PC-3 (cell line): Measurements from ENCODE around the gene TGIF1. TPM values are rescaled to one million over a fixed set of nuclear protein-coding genes. Genes with fewer than 3 reads are reported as not detected.

Experiments
- ATAC-seq: fragments of 200-7000 bp; cut with Tn5 transposase; 2 replicates; pipeline ENCODE4 v1.9.1; 2020; ENCODE audit warnings: mild to moderate bottlenecking, moderate library complexity
- BruUV-seq: library from RNA; stranded (reverse); fragments of 400-500 nt; replicated peaks from 2 replicates; lab custom pipeline; 2021; lab: Mats Ljungman, UMichigan
- CTCF ChIA-PET: fragments of 300-600 bp; sonication (Branson Sonifier 250); formaldehyde crosslinking; loops from one replicate; lab custom pipeline; 2022; ENCODE audit warnings: antibody characterized with exemption; lab: Charles Lee
- POLR2A ChIA-PET: fragments of 300-600 bp; sonication (Branson Sonifier 250); formaldehyde crosslinking; loops from one replicate; lab custom pipeline; 2022; ENCODE audit warnings: antibody characterized with exemption; ENCODE audit not compliant: unreplicated experiment; lab: Charles Lee
- DNase-seq: peaks from one replicate; pipeline ENCODE4 v3.0.0-alpha.2; 2015
- H2AFZ ChIP-seq: fragments of 300-600 bp; sonication (generic); 2 replicates; pipeline ENCODE4 v1.6.0; 2016; ENCODE audit warnings: antibody characterized with exemption, low read length
- H3F3A ChIP-seq: fragments of 300-600 bp; sonication (generic); one replicate; pipeline ENCODE4 v1.6.0; 2017; ENCODE audit warnings: antibody characterized with exemption, low read length, control low read depth, mild to moderate bottlenecking; ENCODE audit not compliant: unreplicated experiment
- H3K27ac ChIP-seq: fragments of 300-600 bp; sonication (generic); 2 replicates; pipeline ENCODE4 v1.5.1; 2016; ENCODE audit warnings: mild to moderate bottlenecking, low read length
- H3K27me3 ChIP-seq: fragments of 300-600 bp; sonication (generic); 2 replicates; pipeline ENCODE4 v1.6.1; 2016; ENCODE audit warnings: low read length, mixed read lengths
- H3K36me3 ChIP-seq: fragments of 300-600 bp; sonication (generic); 2 replicates; pipeline ENCODE4 v1.6.1; 2016; ENCODE audit warnings: low read depth, mixed run types, low read length, mixed read lengths
- H3K4me1 ChIP-seq: fragments of 300-600 bp; sonication (generic); 2 replicates; pipeline ENCODE4 v1.5.1; 2016; ENCODE audit warnings: low read length; ENCODE audit not compliant: insufficient read depth
- H3K4me2 ChIP-seq: fragments of 300-600 bp; sonication (generic); 2 replicates; pipeline ENCODE4 v1.6.0; 2016; ENCODE audit warnings: low read length
- H3K4me3 ChIP-seq: fragments of 300-600 bp; sonication (generic); 2 replicates; pipeline ENCODE4 v1.5.1; 2016; ENCODE audit warnings: mild to moderate bottlenecking, low read length, mixed read lengths
- H3K79me2 ChIP-seq: fragments of 300-600 bp; sonication (generic); 2 replicates; pipeline ENCODE4 v1.6.1; 2017; ENCODE audit warnings: low read length, mixed read lengths
- H3K9ac ChIP-seq: fragments of 300-600 bp; sonication (generic); 2 replicates; pipeline ENCODE4 v1.6.0; 2016; ENCODE audit warnings: mild to moderate bottlenecking, low read length
- H3K9me2 ChIP-seq: fragments of 300-600 bp; sonication (generic); replicated peaks from 2 replicates; pipeline ENCODE4 v1.6.1; 2016; ENCODE audit warnings: mixed run types, low read length, mixed read lengths
- H3K9me3 ChIP-seq: fragments of 300-600 bp; sonication (generic); 2 replicates; pipeline ENCODE4 v1.6.1; 2016; ENCODE audit warnings: low read length, mixed read lengths
- H4K20me1 ChIP-seq: fragments of 300-600 bp; sonication (generic); 2 replicates; pipeline ENCODE4 v1.6.1; 2016; ENCODE audit warnings: low read length, mixed read lengths
- EZH2 ChIP-seq: fragments of 300-600 bp; sonication (generic); IDR thresholded peaks from one replicate; pipeline ENCODE4 v1.6.1; 2017; ENCODE audit warnings: antibody characterized with exemption, mild to moderate bottlenecking, low read length; ENCODE audit not compliant: unreplicated experiment
- EZH2phosphoT487 ChIP-seq: fragments of 300-600 bp; sonication (generic); IDR thresholded peaks from 2 replicates; pipeline ENCODE4 v1.6.1; 2018; ENCODE audit warnings: mild to moderate bottlenecking, antibody characterized with exemption, low read length, borderline replicate concordance
- intact Hi-C: fragments of 100-400 bp; cut with micrococcal nuclease; formaldehyde crosslinking; loops from 2 replicates; pipeline ENCODE4 v1.9.0; 2023
- total RNA-seq: library from RNA; depleted of rRNA; stranded (reverse); fragments of >200 nt; gene quantifications from 2 replicates; pipeline ENCODE4 v1.2.3, GENCODE V29; 2014
- TF ChIP-seq, protein P1 (sequence below): fragments of 300-600 bp; sonication (generic); conservative IDR thresholded peaks from 2 replicates; pipeline ENCODE4 v1.5.1; 2017; ENCODE audit warnings: antibody characterized with exemption, low read depth, mild to moderate bottlenecking, low read length

Gene TGIF1
- total RNA-seq, 1 experiment from 2014 or later = 114 TPM

DNA sequence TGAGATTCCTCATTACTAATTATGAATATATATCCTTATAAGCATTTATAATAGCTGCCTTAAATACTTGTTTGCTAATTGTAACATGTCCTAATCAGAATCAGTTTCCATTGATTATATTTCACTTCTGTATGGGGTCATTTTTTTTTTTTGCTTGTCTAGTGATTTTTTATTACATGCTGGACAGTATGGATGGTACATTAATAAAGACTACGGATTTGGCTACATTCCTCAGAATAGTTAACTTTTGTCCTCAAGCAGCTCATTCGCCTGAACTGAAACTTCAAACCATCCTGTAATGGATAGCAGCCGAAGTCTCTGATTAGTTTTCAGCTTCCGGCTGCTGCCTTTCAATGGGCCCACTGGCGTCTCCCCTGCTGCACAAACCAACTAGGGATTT lies 11.7 kb downstream of the TGIF1 start:
- Histone ChIP-seq H3F3A (peaks cover 3% of the 10 kb centered on the region), H3K79me2 (peaks cover 32% of the 10 kb centered on the region), H3K4me2 (no peak overlapping the region), H3K4me3 (no peak overlapping the region), H3K9me2 (no peaks in the 10 kb centered on the region), H3K27me3 (no peaks in the 10 kb centered on the region), H3K36me3 (peaks cover 38% of the 10 kb centered on the region), H3K9ac (no peak overlapping the region), H3K9me3 (no peaks in the 10 kb centered on the region), H2AFZ (no peak overlapping the region), H3K27ac (no peak overlapping the region), H4K20me1 (no peaks in the 10 kb centered on the region), H3K4me1 (peaks cover 41% of the 10 kb centered on the region)
- CTCF ChIA-PET = no interaction called here
- intact Hi-C loops = no loop called here
- BruUV-seq = no TSS peak
- POLR2A ChIA-PET = no interaction called here
- TF ChIP-seq EZH2phosphoT487 (no peak), EZH2 (no peak)
- TF ChIP-seq, protein P1, sequence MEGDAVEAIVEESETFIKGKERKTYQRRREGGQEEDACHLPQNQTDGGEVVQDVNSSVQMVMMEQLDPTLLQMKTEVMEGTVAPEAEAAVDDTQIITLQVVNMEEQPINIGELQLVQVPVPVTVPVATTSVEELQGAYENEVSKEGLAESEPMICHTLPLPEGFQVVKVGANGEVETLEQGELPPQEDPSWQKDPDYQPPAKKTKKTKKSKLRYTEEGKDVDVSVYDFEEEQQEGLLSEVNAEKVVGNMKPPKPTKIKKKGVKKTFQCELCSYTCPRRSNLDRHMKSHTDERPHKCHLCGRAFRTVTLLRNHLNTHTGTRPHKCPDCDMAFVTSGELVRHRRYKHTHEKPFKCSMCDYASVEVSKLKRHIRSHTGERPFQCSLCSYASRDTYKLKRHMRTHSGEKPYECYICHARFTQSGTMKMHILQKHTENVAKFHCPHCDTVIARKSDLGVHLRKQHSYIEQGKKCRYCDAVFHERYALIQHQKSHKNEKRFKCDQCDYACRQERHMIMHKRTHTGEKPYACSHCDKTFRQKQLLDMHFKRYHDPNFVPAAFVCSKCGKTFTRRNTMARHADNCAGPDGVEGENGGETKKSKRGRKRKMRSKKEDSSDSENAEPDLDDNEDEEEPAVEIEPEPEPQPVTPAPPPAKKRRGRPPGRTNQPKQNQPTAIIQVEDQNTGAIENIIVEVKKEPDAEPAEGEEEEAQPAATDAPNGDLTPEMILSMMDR = no peak
- ATAC-seq = no peak
- DNase-seq = no peak

- Histone ChIP-seq H4K20me1 (no peaks in the 10 kb centered on the region), H2AFZ (no peak overlapping the region), H3K4me1 (peaks cover 30% of the 10 kb centered on the region), H3K4me3 (no peak overlapping the region), H3K36me3 (peaks cover 26% of the 10 kb centered on the region), H3K27ac (no peak overlapping the region), H3K4me2 (no peak overlapping the region), H3K9me3 (no peaks in the 10 kb centered on the region), H3F3A (peaks cover 3% of the 10 kb centered on the region), H3K79me2 (peaks cover 18% of the 10 kb centered on the region), H3K27me3 (no peaks in the 10 kb centered on the region), H3K9ac (no peak overlapping the region), H3K9me2 (no peaks in the 10 kb centered on the region)
- POLR2A ChIA-PET = interaction anchor here (0.6 kb wide), 1 partner anchor 161 kb away, joined by 4 read pairs; no protein-coding TSS in a partner anchor
- DNase-seq = no peak
- no peak for TF ChIP-seq EZH2phosphoT487
- TF ChIP-seq, protein P1 = no peak
- TF ChIP-seq EZH2 = no peak
- CTCF ChIA-PET = interaction anchor here (0.8 to 1.2 kb wide), 2 partner anchors 123 to 131 kb away, joined by 3 to 6 read pairs; no protein-coding TSS in a partner anchor
- ATAC-seq = no peak
- BruUV-seq = no TSS peak
- intact Hi-C loops = no loop called here
Measured at GRCh38 chr18:3463051-3463450, 13.1 kb downstream of the TGIF1 start.

GRCh38 chr18:3466045-3466444 lies 16.1 kb downstream of the TGIF1 start:
- Histone ChIP-seq H3K4me3 (peak overlapping the region; percentile 4; the same call in 1 of the 2 replicates), H3F3A (peaks cover 3% of the 10 kb centered on the region), H3K27me3 (no peaks in the 10 kb centered on the region), H3K9ac (0 out of 2 replicates have a peak overlapping the region, but pooled peaks have one; percentile 4), H3K36me3 (peaks cover 12% of the 10 kb centered on the region), H3K27ac (peak overlapping the region; percentile 43), H2AFZ (no peak overlapping the region), H3K9me3 (no peaks in the 10 kb centered on the region), H3K4me2 (peak overlapping the region; percentile 50), H4K20me1 (no peaks in the 10 kb centered on the region), H3K4me1 (peaks cover 13% of the 10 kb centered on the region), H3K9me2 (no peaks in the 10 kb centered on the region), H3K79me2 (peaks cover under 1% of the 10 kb centered on the region)
- ATAC-seq (peak; percentile 79), DNase-seq (peak; percentile 74)
- intact Hi-C loops = no loop called here
- POLR2A ChIA-PET = interaction anchor here (0.6 to 0.8 kb wide), 2 partner anchors 10 to 128 kb away, joined by 3 to 4 read pairs; no protein-coding TSS in a partner anchor
- no TSS peak for BruUV-seq
- CTCF ChIA-PET = interaction anchor here (0.7 to 1.2 kb wide), 2 partner anchors 13 to 120 kb away, joined by 3 to 8 read pairs; no protein-coding TSS in a partner anchor
- no peak for TF ChIP-seq EZH2
